ENCODE data around the gene PHOX2A.

Gene PHOX2A

DNA sequence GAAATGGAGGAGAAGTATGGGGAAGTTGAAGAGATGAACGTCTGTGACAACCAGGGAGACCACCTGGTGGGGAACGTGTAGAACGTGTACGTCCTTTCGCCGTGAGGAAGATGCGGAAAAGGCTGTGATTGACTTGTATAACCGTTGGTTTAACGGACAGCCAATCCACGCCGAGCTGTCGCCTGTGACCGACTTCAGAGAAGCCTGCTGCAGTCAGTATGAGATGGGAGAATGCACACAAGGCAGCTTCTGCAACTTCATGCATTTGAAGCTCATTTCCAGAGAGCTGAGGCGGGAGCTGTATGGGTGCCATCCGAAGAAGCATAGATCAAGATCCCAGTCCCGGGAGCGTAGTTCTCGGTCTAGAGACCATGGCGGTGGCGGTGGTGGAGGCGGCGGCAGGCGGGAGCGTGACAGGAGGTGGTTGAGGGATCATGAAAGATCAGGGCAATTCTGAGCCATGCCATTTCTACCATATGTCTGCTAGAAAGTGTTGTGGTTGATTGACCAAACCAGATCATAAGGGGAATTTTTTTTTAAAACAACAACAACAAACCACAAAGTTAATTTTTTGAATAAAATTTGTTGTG, 36.8 kb upstream of the PHOX2A start:
- H3K79me2 ChIP-seq (ENCODE audit: control insufficient read depth, low read length), result no peaks in the 10 kb centered on the region
- H3K4me1 ChIP-seq (ENCODE audit: control insufficient read depth, low read length), result no peaks in the 10 kb centered on the region
- no peaks in the 10 kb centered on the region for H4K20me1 ChIP-seq (ENCODE audit: control insufficient read depth, insufficient read depth, low read depth, low read length)
- TF ChIP-seq, protein P1, sequence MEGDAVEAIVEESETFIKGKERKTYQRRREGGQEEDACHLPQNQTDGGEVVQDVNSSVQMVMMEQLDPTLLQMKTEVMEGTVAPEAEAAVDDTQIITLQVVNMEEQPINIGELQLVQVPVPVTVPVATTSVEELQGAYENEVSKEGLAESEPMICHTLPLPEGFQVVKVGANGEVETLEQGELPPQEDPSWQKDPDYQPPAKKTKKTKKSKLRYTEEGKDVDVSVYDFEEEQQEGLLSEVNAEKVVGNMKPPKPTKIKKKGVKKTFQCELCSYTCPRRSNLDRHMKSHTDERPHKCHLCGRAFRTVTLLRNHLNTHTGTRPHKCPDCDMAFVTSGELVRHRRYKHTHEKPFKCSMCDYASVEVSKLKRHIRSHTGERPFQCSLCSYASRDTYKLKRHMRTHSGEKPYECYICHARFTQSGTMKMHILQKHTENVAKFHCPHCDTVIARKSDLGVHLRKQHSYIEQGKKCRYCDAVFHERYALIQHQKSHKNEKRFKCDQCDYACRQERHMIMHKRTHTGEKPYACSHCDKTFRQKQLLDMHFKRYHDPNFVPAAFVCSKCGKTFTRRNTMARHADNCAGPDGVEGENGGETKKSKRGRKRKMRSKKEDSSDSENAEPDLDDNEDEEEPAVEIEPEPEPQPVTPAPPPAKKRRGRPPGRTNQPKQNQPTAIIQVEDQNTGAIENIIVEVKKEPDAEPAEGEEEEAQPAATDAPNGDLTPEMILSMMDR (IDR thresholded peaks at IDR 0.05; ENCODE audit: low read depth, low read length, poor library complexity, severe bottlenecking), result no peak
- no peak for TF ChIP-seq EZH2phosphoT487 (IDR thresholded peaks at IDR 0.05; ENCODE audit: borderline replicate concordance, low read length)
- H3F3A ChIP-seq (ENCODE audit: control insufficient read depth, insufficient read depth), result no peaks in the 10 kb centered on the region
- H3K27ac ChIP-seq (ENCODE audit: low read depth, low read length), result no peak overlapping the region
- 0 out of 2 replicates have a peak, but pooled peaks cover 6% of the 10 kb centered on the region for H3K27me3 ChIP-seq (ENCODE audit: control insufficient read depth, low read length)
- H3K9me2 ChIP-seq (replicated peaks; ENCODE audit: control insufficient read depth, low read length), result no peaks in the 10 kb centered on the region
- no peaks in the 10 kb centered on the region for H3K9me3 ChIP-seq (ENCODE audit: control insufficient read depth, insufficient read depth, low read length)
- no peak overlapping the region for H3K4me2 ChIP-seq (ENCODE audit: low read length)
- H3K4me3 ChIP-seq (ENCODE audit: low read length), result no peak overlapping the region
- no peaks in the 10 kb centered on the region for H3K36me3 ChIP-seq (ENCODE audit: control insufficient read depth, low read length)

GRCh38 chr11:72280037-72280436, 36.1 kb upstream of the PHOX2A start:
- no peaks in the 10 kb centered on the region for H3K79me2 ChIP-seq (ENCODE audit: control insufficient read depth, low read length)
- H3K9me3 ChIP-seq (ENCODE audit: control insufficient read depth, insufficient read depth, low read length), result no peaks in the 10 kb centered on the region
- no peak overlapping the region for H3K4me3 ChIP-seq (ENCODE audit: low read length)
- H4K20me1 ChIP-seq (ENCODE audit: control insufficient read depth, insufficient read depth, low read depth, low read length), result no peaks in the 10 kb centered on the region
- TF ChIP-seq, protein P1 (IDR thresholded peaks at IDR 0.05; ENCODE audit: low read depth, low read length, poor library complexity, severe bottlenecking), result no peak
- no peak for TF ChIP-seq EZH2phosphoT487 (IDR thresholded peaks at IDR 0.05; ENCODE audit: borderline replicate concordance, low read length)
- H3K9me2 ChIP-seq (replicated peaks; ENCODE audit: control insufficient read depth, low read length), result no peaks in the 10 kb centered on the region
- H3F3A ChIP-seq (ENCODE audit: control insufficient read depth, insufficient read depth), result no peaks in the 10 kb centered on the region
- no peaks in the 10 kb centered on the region for H3K4me1 ChIP-seq (ENCODE audit: control insufficient read depth, low read length)
- no peak overlapping the region for H3K4me2 ChIP-seq (ENCODE audit: low read length)
- 0 out of 2 replicates have a peak, but pooled peaks cover 6% of the 10 kb centered on the region for H3K27me3 ChIP-seq (ENCODE audit: control insufficient read depth, low read length)
- H3K27ac ChIP-seq (ENCODE audit: low read depth, low read length), result no peak overlapping the region
- H3K36me3 ChIP-seq (ENCODE audit: control insufficient read depth, low read length), result no peaks in the 10 kb centered on the region

GRCh38 chr11:72278905-72279304, 34.9 kb upstream of the PHOX2A start:
- no peaks in the 10 kb centered on the region for H3K4me1 ChIP-seq (ENCODE audit: control insufficient read depth, low read length)
- H3K4me2 ChIP-seq (ENCODE audit: low read length), result no peak overlapping the region
- no peaks in the 10 kb centered on the region for H3K36me3 ChIP-seq (ENCODE audit: control insufficient read depth, low read length)
- H3K27me3 ChIP-seq (ENCODE audit: control insufficient read depth, low read length), result 0 out of 2 replicates have a peak, but pooled peaks cover 1% of the 10 kb centered on the region
- TF ChIP-seq EZH2phosphoT487 (IDR thresholded peaks at IDR 0.05; ENCODE audit: borderline replicate concordance, low read length), result no peak
- TF ChIP-seq, protein P1 (IDR thresholded peaks at IDR 0.05; ENCODE audit: low read depth, low read length, poor library complexity, severe bottlenecking), result no peak
- no peaks in the 10 kb centered on the region for H4K20me1 ChIP-seq (ENCODE audit: control insufficient read depth, insufficient read depth, low read depth, low read length)
- H3K9me2 ChIP-seq (replicated peaks; ENCODE audit: control insufficient read depth, low read length), result no peaks in the 10 kb centered on the region
- H3F3A ChIP-seq (ENCODE audit: control insufficient read depth, insufficient read depth), result no peaks in the 10 kb centered on the region
- H3K4me3 ChIP-seq (ENCODE audit: low read length), result no peak overlapping the region
- no peaks in the 10 kb centered on the region for H3K9me3 ChIP-seq (ENCODE audit: control insufficient read depth, insufficient read depth, low read length)
- no peak overlapping the region for H3K27ac ChIP-seq (ENCODE audit: low read depth, low read length)
- H3K79me2 ChIP-seq (ENCODE audit: control insufficient read depth, low read length), result no peaks in the 10 kb centered on the region
